Activated CD4-positive, alpha-beta T cell treated with anti-CD3 and anti-CD28 coated beads, Interleukin-2, amount 50 U/mL, for 4 hours (primary cell): Measurements from ENCODE around the gene WDR86.
A peak's percentile ranks its signal among the peaks of the same experiment; 100 is the strongest.

Source experiments
- DNase-seq, 2 experiments: peaks; one replicate each; pipeline ENCODE4 v3.0.0-alpha.2; 2020

WDR86 gene

GRCh38 chr7:151342811-151343210 is 67.0 kb downstream of the WDR86 start:
- no peak for DNase-seq

GRCh38 chr7:151342102-151342646 is 67.7 kb downstream of the WDR86 start:
- no peak for DNase-seq

- DNase-seq: peak; percentile 86
These were observed 68.3 kb downstream of the WDR86 start, which contains the start of gene NUB1 for GRCh38 chr7:151341357-151342101. Gene NUB1 (plus strand): TSS chr7:151341812. CDS start chr7:151345350, 3,538 bp downstream.

DNA sequence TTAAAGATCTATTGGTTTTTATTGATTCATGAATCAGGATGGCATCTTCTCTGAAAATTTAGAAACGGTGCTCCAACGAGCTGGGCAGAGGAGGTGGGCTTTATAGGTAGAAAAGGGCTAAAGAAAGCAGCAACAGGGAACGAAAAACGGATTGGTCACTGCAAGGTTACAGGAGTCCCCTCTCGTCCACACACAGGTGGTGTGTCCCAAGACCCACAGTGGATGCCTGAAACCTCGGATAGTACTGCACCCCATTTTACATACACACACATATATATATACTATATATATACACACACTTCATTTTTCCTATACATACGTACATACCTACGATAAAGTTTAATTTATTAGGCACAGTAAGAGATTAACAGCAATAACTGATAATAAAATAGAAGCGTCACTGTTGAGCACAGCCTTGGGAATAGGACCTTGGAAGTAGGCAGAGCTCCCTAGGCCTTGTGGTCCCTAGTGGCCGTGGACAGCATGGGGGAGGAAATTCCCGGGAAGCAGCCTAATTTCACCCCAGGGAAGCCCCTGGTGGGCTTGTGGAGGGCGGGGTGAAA is 69.0 kb downstream of the WDR86 start:
- no peak for DNase-seq

DNA sequence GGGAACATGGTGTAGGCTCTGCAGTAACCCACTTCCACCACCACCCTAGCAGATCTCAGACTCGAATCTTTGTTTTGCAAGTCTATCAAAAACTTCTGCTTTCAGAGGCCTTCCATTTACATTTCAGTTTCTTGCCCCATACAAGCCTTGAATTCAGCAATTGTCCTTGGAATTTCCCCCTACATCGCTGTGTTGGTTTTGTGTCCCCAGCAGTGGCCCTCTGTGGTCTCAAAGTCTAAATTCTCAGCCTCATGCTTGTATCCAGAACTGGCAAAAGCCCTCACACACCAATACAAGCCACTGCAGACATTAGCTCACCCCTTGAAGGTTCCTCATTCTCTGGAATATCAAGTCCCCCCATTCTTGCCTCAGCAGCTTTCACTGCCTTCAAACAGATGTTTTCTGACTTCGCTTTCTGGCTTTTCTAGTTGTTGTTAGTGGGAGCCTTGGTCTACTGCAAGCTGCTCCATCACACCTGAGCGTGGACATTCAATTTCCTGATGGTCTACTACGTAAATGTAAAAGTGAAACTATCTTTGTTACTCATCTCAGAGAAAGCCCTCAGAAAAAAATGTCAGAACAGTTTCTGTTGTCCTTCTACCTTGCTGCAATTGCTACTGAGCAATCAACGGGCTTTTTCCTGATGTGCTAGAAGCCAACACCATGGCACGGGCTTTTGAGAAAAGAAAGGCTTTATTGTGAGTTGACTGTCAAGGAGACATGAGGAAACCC is 70.0 kb downstream of the WDR86 start:
- DNase-seq: no peak

- DNase-seq: no peak
These were observed 71.0 kb downstream of the WDR86 start for GRCh38 chr7:151338809-151339208.

GRCh38 chr7:151337346-151337745 is 72.5 kb downstream of the WDR86 start:
- DNase-seq: no peak

DNA sequence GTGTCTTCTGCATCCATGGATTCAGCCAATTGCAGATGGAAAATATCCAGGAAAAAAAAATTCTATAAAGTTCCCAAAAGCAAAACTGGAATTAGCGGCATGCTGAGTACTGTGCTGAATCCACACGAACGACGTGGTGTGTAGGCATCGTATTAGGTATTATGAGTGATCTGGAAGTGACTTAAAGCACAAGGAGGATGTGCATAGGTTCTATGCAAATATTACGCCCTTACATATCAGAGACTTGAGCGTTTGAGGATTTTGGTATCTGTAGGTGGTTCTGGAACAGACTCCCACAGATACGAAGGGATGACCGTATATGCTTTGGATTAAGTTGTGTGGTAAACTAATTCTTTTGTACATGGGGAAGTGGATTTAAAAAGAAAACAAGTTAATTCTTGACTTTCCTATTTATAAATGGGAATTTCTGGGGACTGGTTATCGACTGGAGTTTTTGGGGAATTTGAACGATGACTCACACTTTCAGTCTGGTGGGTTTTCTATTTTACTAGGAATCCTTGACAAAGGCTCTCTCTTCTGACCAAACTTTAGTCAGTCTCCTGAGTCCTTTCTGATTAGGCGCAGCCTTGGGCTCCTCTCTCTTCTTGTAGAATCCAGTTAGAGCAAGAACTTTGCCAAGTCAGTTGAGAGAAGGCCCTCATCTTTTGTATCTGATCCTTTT is 73.7 kb downstream of the WDR86 start:
- no peak for DNase-seq

- DNase-seq: no peak
These were observed 75.2 kb downstream of the WDR86 start for GRCh38 chr7:151334628-151335027.
